ENCODE data around the gene LENG1.
A peak's percentile ranks its signal among the peaks of the same experiment; 100 is the strongest.

LENG1 gene

GRCh38 chr19:54142166-54142780 is 17.2 kb downstream of the LENG1 start:
- peaks cover 57 to 61% of the 10 kb centered on the region in 2 donors for H3K36me3 ChIP-seq (ENCODE audit: control insufficient read depth in 2 of 2, insufficient read depth in 2 of 2, low read length in 2 of 2)
- H3K27me3 ChIP-seq (ENCODE audit: control insufficient read depth in 2 of 2, insufficient read depth in 2 of 2, low read length in 2 of 2): no peaks in the 10 kb centered on the region
- H3K4me3 ChIP-seq (ENCODE audit: low read length in 2 of 2): no peak overlapping the region
- no peaks in the 10 kb centered on the region for H3K9me3 ChIP-seq (ENCODE audit: control insufficient read depth in 2 of 2, low read length in 2 of 2)
- H3K9ac ChIP-seq (ENCODE audit: low read depth in 1 of 2, low read length in 2 of 2): no peak overlapping the region
- H3K27ac ChIP-seq (ENCODE audit: low read depth in 2 of 2, low read length in 2 of 2): no peak overlapping the region
- H3K4me1 ChIP-seq (ENCODE audit: control insufficient read depth in 2 of 2, insufficient read depth in 2 of 2, low read length in 2 of 2): peaks cover 10 to 15% of the 10 kb centered on the region in 2 donors

GRCh38 chr19:54141356-54141755 is 18.2 kb downstream of the LENG1 start:
- no peaks in the 10 kb centered on the region for H3K27me3 ChIP-seq (ENCODE audit: control insufficient read depth in 2 of 2, insufficient read depth in 2 of 2, low read length in 2 of 2)
- no peak overlapping the region for H3K9ac ChIP-seq (ENCODE audit: low read depth in 1 of 2, low read length in 2 of 2)
- no peaks in the 10 kb centered on the region for H3K9me3 ChIP-seq (ENCODE audit: control insufficient read depth in 2 of 2, low read length in 2 of 2)
- H3K4me1 ChIP-seq (ENCODE audit: control insufficient read depth in 2 of 2, insufficient read depth in 2 of 2, low read length in 2 of 2): peaks cover 16 to 17% of the 10 kb centered on the region in 2 donors
- H3K27ac ChIP-seq (ENCODE audit: low read depth in 2 of 2, low read length in 2 of 2): no peak overlapping the region
- no peak overlapping the region for H3K4me3 ChIP-seq (ENCODE audit: low read length in 2 of 2)
- H3K36me3 ChIP-seq (ENCODE audit: control insufficient read depth in 2 of 2, insufficient read depth in 2 of 2, low read length in 2 of 2): peaks cover 49 to 51% of the 10 kb centered on the region in 2 donors

- peak overlapping the region; percentile 63 to 83 for H3K9ac ChIP-seq (ENCODE audit: low read depth in 1 of 2, low read length in 2 of 2)
- H3K4me1 ChIP-seq (ENCODE audit: control insufficient read depth in 2 of 2, insufficient read depth in 2 of 2, low read length in 2 of 2): peaks cover 23% of the 10 kb centered on the region in 2 donors
These were observed 20.8 kb downstream of the LENG1 start for GRCh38 chr19:54138489-54139256.

GRCh38 chr19:54137699-54138488 is 21.6 kb downstream of the LENG1 start, which contains the start of gene CNOT3:
Gene CNOT3, plus strand, starts transcription at chr19:54137762. Its CDS starts 5,217 bp downstream, at chr19:54142979.
- Histone ChIP-seq H3K9ac (ENCODE audit: low read depth in 1 of 2, low read length in 2 of 2) (peak within 1 kb of the TSS; percentile 74 to 83), H3K4me3 (ENCODE audit: low read length in 2 of 2) (peak within 1 kb of the TSS; percentile 77 to 88), H3K4me1 (ENCODE audit: control insufficient read depth in 2 of 2, insufficient read depth in 2 of 2, low read length in 2 of 2) (peaks cover 23% of the 10 kb centered on the region in 2 donors), H3K27ac (ENCODE audit: low read depth in 2 of 2, low read length in 2 of 2) (peak within 1 kb of the TSS; percentile 85), H3K36me3 (ENCODE audit: control insufficient read depth in 2 of 2, insufficient read depth in 2 of 2, low read length in 2 of 2) (peaks cover 14 to 18% of the 10 kb centered on the region in 2 donors), H3K27me3 (ENCODE audit: control insufficient read depth in 2 of 2, insufficient read depth in 2 of 2, low read length in 2 of 2) (no peaks in the 10 kb centered on the region), H3K9me3 (ENCODE audit: control insufficient read depth in 2 of 2, low read length in 2 of 2) (no peaks in the 10 kb centered on the region)

More at GRCh38 chr19:54138489-54139256, 20.8 kb downstream of the LENG1 start:
- Histone ChIP-seq H3K9me3 (ENCODE audit: control insufficient read depth in 2 of 2, low read length in 2 of 2) (no peaks in the 10 kb centered on the region), H3K4me3 (ENCODE audit: low read length in 2 of 2) (peak overlapping the region; percentile 74 to 77), H3K36me3 (ENCODE audit: control insufficient read depth in 2 of 2, insufficient read depth in 2 of 2, low read length in 2 of 2) (peaks cover 22 to 25% of the 10 kb centered on the region in 2 donors), H3K27ac (ENCODE audit: low read depth in 2 of 2, low read length in 2 of 2) (peak overlapping the region in 1 of 2 donors; percentile 85), H3K27me3 (ENCODE audit: control insufficient read depth in 2 of 2, insufficient read depth in 2 of 2, low read length in 2 of 2) (no peaks in the 10 kb centered on the region)

GRCh38 chr19:54136864-54137698 is 22.4 kb downstream of the LENG1 start:
- Histone ChIP-seq H3K36me3 (ENCODE audit: control insufficient read depth in 2 of 2, insufficient read depth in 2 of 2, low read length in 2 of 2) (peaks cover 6 to 10% of the 10 kb centered on the region in 2 donors), H3K4me1 (ENCODE audit: control insufficient read depth in 2 of 2, insufficient read depth in 2 of 2, low read length in 2 of 2) (peaks cover 23% of the 10 kb centered on the region in 2 donors), H3K9me3 (ENCODE audit: control insufficient read depth in 2 of 2, low read length in 2 of 2) (no peaks in the 10 kb centered on the region), H3K27me3 (ENCODE audit: control insufficient read depth in 2 of 2, insufficient read depth in 2 of 2, low read length in 2 of 2) (no peaks in the 10 kb centered on the region), H3K9ac (ENCODE audit: low read depth in 1 of 2, low read length in 2 of 2) (peak overlapping the region; percentile 72 to 83), H3K4me3 (ENCODE audit: low read length in 2 of 2) (peak overlapping the region; percentile 77 to 88), H3K27ac (ENCODE audit: low read depth in 2 of 2, low read length in 2 of 2) (peak overlapping the region; percentile 11 to 85)

- H3K9ac ChIP-seq (ENCODE audit: low read depth in 1 of 2, low read length in 2 of 2): peak overlapping the region; percentile 67 to 72
- peak overlapping the region; percentile 11 to 62 for H3K27ac ChIP-seq (ENCODE audit: low read depth in 2 of 2, low read length in 2 of 2)
- H3K4me1 ChIP-seq (ENCODE audit: control insufficient read depth in 2 of 2, insufficient read depth in 2 of 2, low read length in 2 of 2): peaks cover 23% of the 10 kb centered on the region in 2 donors
- H3K27me3 ChIP-seq (ENCODE audit: control insufficient read depth in 2 of 2, insufficient read depth in 2 of 2, low read length in 2 of 2): no peaks in the 10 kb centered on the region
- H3K9me3 ChIP-seq (ENCODE audit: control insufficient read depth in 2 of 2, low read length in 2 of 2): no peaks in the 10 kb centered on the region
- H3K36me3 ChIP-seq (ENCODE audit: control insufficient read depth in 2 of 2, insufficient read depth in 2 of 2, low read length in 2 of 2): peaks cover 0 to 14% of the 10 kb centered on the region in 2 donors
- H3K4me3 ChIP-seq (ENCODE audit: low read length in 2 of 2): peak overlapping the region; percentile 76 to 88
These were observed 23.2 kb downstream of the LENG1 start for GRCh38 chr19:54136086-54136863.

- H3K27me3 ChIP-seq (ENCODE audit: control insufficient read depth in 2 of 2, insufficient read depth in 2 of 2, low read length in 2 of 2): no peaks in the 10 kb centered on the region
- H3K4me1 ChIP-seq (ENCODE audit: control insufficient read depth in 2 of 2, insufficient read depth in 2 of 2, low read length in 2 of 2): peaks cover 17 to 20% of the 10 kb centered on the region in 2 donors
- H3K9ac ChIP-seq (ENCODE audit: low read depth in 1 of 2, low read length in 2 of 2): no peak overlapping the region
- H3K4me3 ChIP-seq (ENCODE audit: low read length in 2 of 2): no peak overlapping the region
- H3K36me3 ChIP-seq (ENCODE audit: control insufficient read depth in 2 of 2, insufficient read depth in 2 of 2, low read length in 2 of 2): peaks cover 13 to 19% of the 10 kb centered on the region in 2 donors
- no peaks in the 10 kb centered on the region for H3K9me3 ChIP-seq (ENCODE audit: control insufficient read depth in 2 of 2, low read length in 2 of 2)
- no peak overlapping the region for H3K27ac ChIP-seq (ENCODE audit: low read depth in 2 of 2, low read length in 2 of 2)
These were observed 25.4 kb downstream of the LENG1 start for GRCh38 chr19:54133957-54134590.

GRCh38 chr19:54133312-54133956 is 26.1 kb downstream of the LENG1 start:
- Histone ChIP-seq H3K36me3 (ENCODE audit: control insufficient read depth in 2 of 2, insufficient read depth in 2 of 2, low read length in 2 of 2) (peaks cover 19 to 21% of the 10 kb centered on the region in 2 donors), H3K9me3 (ENCODE audit: control insufficient read depth in 2 of 2, low read length in 2 of 2) (no peaks in the 10 kb centered on the region), H3K4me1 (ENCODE audit: control insufficient read depth in 2 of 2, insufficient read depth in 2 of 2, low read length in 2 of 2) (peaks cover 11 to 13% of the 10 kb centered on the region in 2 donors), H3K4me3 (ENCODE audit: low read length in 2 of 2) (no peak overlapping the region), H3K9ac (ENCODE audit: low read depth in 1 of 2, low read length in 2 of 2) (no peak overlapping the region), H3K27me3 (ENCODE audit: control insufficient read depth in 2 of 2, insufficient read depth in 2 of 2, low read length in 2 of 2) (no peaks in the 10 kb centered on the region), H3K27ac (ENCODE audit: low read depth in 2 of 2, low read length in 2 of 2) (no peak overlapping the region)
